ENCODE measurements around the gene PCDHGC4.
A peak's percentile ranks its signal among the peaks of the same experiment; 100 is the strongest.

PCDHGC4 gene

DNA sequence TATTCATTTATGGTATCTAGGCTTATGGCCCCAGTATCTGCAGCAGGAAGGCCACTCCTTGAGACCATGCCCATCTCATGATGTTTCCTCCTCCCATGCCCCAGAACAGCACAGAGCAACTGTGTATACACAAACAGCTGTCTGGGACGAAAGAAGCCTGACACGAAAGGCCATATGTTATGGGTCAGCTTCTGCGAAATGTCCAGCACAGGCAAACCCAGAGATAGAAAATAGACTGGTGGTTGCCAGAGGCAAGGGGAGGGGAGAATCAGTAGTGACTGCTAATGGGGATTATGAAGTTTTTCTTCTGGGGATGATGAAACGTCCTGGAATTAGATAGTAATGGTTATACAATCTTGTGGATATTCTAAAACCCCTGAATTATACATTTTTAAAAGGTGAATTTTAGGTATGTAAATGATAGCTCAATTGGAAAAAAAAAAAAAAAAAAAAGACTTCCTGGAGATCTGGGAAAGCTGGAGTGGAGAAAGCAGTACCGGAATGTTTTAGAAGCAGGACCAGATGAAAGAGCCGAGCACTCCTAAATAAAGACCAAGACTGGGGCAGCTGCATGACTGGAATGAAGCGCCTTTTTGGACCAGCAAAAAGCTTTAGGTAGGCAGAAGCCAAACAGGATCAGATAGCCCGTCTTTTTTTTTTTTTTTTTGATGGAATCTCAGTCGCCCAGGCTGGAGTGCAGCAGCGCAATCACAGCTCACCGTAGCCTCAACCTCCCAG lies 33.2 kb downstream of the PCDHGC4 start:
- Histone ChIP-seq H3K27me3 (no peaks in the 10 kb centered on the region), H3K27ac (peak overlapping the region; percentile 69), H3K36me3 (peaks cover 82% of the 10 kb centered on the region), H3K4me1 (ENCODE audit: control insufficient read depth in 1 of 2, insufficient read depth in 1 of 2, low read depth in 1 of 2, low read length in 1 of 2) (peaks cover 87 to 93% of the 10 kb centered on the region in 2 experiments), H3K4me3 (ENCODE audit: low read depth in 1 of 2, low read length in 1 of 2) (no peak overlapping the region), H3K9me3 (no peaks in the 10 kb centered on the region)
- TF ChIP-seq, protein P1, sequence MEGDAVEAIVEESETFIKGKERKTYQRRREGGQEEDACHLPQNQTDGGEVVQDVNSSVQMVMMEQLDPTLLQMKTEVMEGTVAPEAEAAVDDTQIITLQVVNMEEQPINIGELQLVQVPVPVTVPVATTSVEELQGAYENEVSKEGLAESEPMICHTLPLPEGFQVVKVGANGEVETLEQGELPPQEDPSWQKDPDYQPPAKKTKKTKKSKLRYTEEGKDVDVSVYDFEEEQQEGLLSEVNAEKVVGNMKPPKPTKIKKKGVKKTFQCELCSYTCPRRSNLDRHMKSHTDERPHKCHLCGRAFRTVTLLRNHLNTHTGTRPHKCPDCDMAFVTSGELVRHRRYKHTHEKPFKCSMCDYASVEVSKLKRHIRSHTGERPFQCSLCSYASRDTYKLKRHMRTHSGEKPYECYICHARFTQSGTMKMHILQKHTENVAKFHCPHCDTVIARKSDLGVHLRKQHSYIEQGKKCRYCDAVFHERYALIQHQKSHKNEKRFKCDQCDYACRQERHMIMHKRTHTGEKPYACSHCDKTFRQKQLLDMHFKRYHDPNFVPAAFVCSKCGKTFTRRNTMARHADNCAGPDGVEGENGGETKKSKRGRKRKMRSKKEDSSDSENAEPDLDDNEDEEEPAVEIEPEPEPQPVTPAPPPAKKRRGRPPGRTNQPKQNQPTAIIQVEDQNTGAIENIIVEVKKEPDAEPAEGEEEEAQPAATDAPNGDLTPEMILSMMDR (IDR thresholded peaks at IDR 0.05), result no peak

DNA sequence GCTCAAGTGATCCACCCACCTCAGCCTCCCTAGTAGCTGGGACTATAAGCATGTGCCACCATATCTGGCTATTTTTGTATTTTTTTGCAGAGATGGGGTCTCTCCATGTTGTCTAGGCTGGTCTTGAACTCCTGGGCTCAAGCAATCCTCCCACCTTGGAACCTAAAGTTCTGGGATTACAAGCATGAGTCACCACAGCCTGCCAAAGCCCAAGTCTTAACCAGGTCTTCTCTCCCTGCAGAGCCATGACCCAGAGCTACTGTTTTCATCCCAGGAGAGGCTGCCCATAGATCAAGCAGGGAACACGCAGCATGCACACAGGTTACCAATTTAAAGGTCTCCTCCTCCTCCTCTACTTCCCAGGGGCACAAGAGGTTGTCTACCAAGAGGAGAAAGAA lies 33.8 kb downstream of the PCDHGC4 start:
- no peaks in the 10 kb centered on the region for H3K9me3 ChIP-seq
- TF ChIP-seq, protein P1 (IDR thresholded peaks at IDR 0.05), result no peak
- H3K27ac ChIP-seq, result peak overlapping the region; percentile 70
- peaks cover 82 to 87% of the 10 kb centered on the region in 2 experiments for H3K4me1 ChIP-seq (ENCODE audit: control insufficient read depth in 1 of 2, insufficient read depth in 1 of 2, low read depth in 1 of 2, low read length in 1 of 2)
- peaks cover 88% of the 10 kb centered on the region for H3K36me3 ChIP-seq
- no peaks in the 10 kb centered on the region for H3K27me3 ChIP-seq
- H3K4me3 ChIP-seq (ENCODE audit: low read depth in 1 of 2, low read length in 1 of 2), result no peak overlapping the region

DNA sequence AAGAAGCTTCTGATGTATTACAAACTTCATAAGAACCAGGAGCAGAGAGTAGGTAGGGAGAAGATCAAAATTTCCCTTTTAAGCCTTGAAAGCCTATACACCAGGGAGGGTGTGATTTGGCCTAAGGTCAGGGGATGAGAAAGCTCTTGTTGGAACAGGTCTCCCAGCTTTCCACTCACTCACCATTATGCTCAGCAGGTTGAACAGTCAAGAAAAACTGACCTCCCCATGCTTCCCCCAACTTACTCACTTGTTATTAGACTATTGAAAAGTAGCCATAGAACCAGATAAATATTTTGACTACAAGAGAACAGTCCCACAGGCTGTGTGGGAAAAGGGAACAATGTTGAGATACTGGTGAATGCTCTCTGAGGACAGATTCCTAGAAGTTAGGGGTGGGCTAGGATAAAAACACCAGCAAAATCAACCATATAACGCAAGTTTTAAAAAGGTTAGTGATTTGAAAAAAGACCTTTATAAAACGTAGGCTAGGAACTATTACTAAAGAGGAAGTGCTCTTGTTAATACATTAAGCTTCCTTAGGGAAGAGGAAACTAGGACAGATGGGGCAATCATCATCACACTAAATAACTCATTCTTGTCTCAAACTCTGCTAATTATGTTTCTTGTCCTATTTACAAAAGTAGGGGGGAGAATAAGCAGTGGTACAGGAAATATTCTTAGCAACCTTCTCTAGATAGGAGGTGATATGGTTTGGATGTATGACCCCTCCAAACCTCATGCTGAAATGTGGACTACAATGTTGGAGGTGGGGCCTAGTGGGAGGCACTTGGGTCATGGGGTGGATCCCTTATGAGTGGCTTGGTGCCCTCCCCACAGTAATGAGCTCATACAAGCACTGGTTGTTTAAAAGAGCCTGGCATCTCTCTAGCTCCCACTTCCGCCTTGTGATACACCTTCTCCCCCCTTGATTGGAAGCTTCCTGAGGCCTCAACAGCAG lies 35.1 kb downstream of the PCDHGC4 start:
- Histone ChIP-seq H3K36me3 (peaks cover 90% of the 10 kb centered on the region), H3K4me1 (ENCODE audit: control insufficient read depth in 1 of 2, insufficient read depth in 1 of 2, low read depth in 1 of 2, low read length in 1 of 2) (peaks cover 74% of the 10 kb centered on the region in 2 experiments), H3K9me3 (no peaks in the 10 kb centered on the region), H3K27me3 (no peaks in the 10 kb centered on the region), H3K27ac (peak overlapping the region; percentile 70), H3K4me3 (ENCODE audit: low read depth in 1 of 2, low read length in 1 of 2) (peak overlapping the region in 1 of 2 experiments; percentile 16)
- TF ChIP-seq, protein P1 (IDR thresholded peaks at IDR 0.05), result no peak

DNA sequence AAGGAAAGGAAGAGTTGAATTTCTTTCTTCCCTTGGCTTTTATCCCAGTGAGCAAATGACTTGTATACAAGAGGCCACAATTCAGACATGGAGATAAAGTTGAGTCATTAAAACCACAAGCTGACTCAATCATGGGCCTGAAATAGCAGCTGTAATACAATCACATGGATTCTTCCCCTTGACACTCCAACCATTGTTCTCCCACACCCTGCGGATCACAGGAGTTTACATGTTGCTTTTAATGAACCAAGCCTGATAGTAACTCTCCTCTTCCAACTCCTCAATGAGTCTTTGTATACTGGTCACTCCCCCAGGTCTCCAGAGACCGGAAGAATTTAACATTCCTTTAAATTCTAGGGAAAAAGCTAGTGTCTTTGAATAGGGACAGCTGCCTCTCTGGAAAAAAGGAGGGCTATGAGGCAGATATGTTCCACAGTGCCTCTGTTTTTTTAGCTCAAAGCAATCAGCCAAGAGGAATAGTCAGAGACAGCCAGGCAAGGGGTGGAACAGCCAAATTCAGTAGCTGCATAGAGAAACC lies 36.5 kb downstream of the PCDHGC4 start:
- TF ChIP-seq, protein P1 (IDR thresholded peaks at IDR 0.05), result no peak
- H3K36me3 ChIP-seq, result peaks cover 91% of the 10 kb centered on the region
- peak overlapping the region; percentile 70 for H3K27ac ChIP-seq
- no peak overlapping the region for H3K4me3 ChIP-seq (ENCODE audit: low read depth in 1 of 2, low read length in 1 of 2)
- no peaks in the 10 kb centered on the region for H3K9me3 ChIP-seq
- H3K4me1 ChIP-seq (ENCODE audit: control insufficient read depth in 1 of 2, insufficient read depth in 1 of 2, low read depth in 1 of 2, low read length in 1 of 2), result peaks cover 60 to 61% of the 10 kb centered on the region in 2 experiments
- no peaks in the 10 kb centered on the region for H3K27me3 ChIP-seq

DNA sequence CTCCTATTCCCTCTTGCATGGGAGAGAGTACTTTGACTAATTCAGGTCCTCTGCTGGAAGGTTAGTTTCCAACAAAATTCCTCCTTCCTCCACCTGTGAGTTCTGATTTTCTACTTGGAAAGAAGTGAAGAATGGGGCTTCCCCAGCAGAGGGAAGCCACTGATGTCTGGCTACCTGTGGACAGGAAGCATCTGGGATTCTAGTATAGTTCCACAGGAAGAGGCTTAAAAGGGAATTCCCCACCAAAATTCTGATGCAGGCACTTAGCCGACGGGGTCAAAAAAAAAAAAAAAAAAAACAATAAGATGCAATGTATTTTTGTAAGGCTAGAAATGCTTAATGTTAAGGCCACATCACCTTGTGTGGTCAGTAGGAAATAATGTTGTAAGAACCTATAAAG lies 37.5 kb downstream of the PCDHGC4 start:
- Histone ChIP-seq H3K27me3 (no peaks in the 10 kb centered on the region), H3K27ac (peak overlapping the region; percentile 70), H3K9me3 (no peaks in the 10 kb centered on the region), H3K36me3 (peaks cover 91% of the 10 kb centered on the region), H3K4me1 (ENCODE audit: control insufficient read depth in 1 of 2, insufficient read depth in 1 of 2, low read depth in 1 of 2, low read length in 1 of 2) (peaks cover 50 to 51% of the 10 kb centered on the region in 2 experiments), H3K4me3 (ENCODE audit: low read depth in 1 of 2, low read length in 1 of 2) (no peak overlapping the region)
- TF ChIP-seq, protein P1 (IDR thresholded peaks at IDR 0.05), result no peak
